Endothelial cell of umbilical vein (primary cell): ENCODE results near the gene MAGI1.

ENCODE experiments used
- CTCF ChIP-seq, 2 donors: IDR thresholded peaks; 1 replicate in 1 of 2; 2 replicates in 1 of 2; pipeline ENCODE4 v1.5.1; 2011; ENCODE audit warnings: low read length in 2 of 2, mild to moderate bottlenecking in 2 of 2, moderate library complexity in 2 of 2, control low read depth in 1 of 2, inconsistent platforms in 1 of 2, low read depth in 1 of 2; ENCODE audit not compliant: insufficient read depth in 1 of 2; ENCODE audit errors: extremely low read depth in 1 of 2
- EZH2 ChIP-seq: IDR thresholded peaks from 2 replicates; pipeline ENCODE4 v1.6.1; 2012; ENCODE audit warnings: borderline replicate concordance, low read depth, mild to moderate bottlenecking, moderate library complexity, low read length, inconsistent platforms; ENCODE audit not compliant: severe bottlenecking
- MAX ChIP-seq: IDR thresholded peaks from 2 replicates; pipeline ENCODE4 v1.6.1; 2011; ENCODE audit not compliant: insufficient read depth, insufficient read length
- MYC ChIP-seq: IDR thresholded peaks from one replicate; pipeline ENCODE4 v1.6.1; 2011; ENCODE audit warnings: mild to moderate bottlenecking, low read depth, low read length
- POLR2A ChIP-seq: IDR thresholded peaks from 2 replicates; pipeline ENCODE4 v1.6.1; 2012; ENCODE audit warnings: low read depth, mild to moderate bottlenecking, control low read depth, low read length
- POLR2AphosphoS5 ChIP-seq: IDR thresholded peaks from 2 replicates; pipeline ENCODE4 v1.6.1; 2012; ENCODE audit warnings: low read depth, mild to moderate bottlenecking, control low read depth, low read length, moderate library complexity; ENCODE audit not compliant: insufficient read depth

GRCh38 chr3:65972765-65973164, 66.0 kb downstream of the MAGI1 start:
- TF ChIP-seq CTCF (IDR thresholded peaks at IDR 0.05; ENCODE audit: extremely low read depth in 1 of 2, insufficient read depth in 1 of 2, low read depth in 1 of 2, low read length in 2 of 2) (no peak), POLR2A (no peak), MAX (no peak), MYC (no peak), POLR2AphosphoS5 (no peak), EZH2 (no peak)
